Loucy (cell line): ENCODE results near the gene BSN.
A peak's percentile ranks its signal among the peaks of the same experiment; 100 is the strongest.

Experiments used
- H2AFZ ChIP-seq: fragments of 200-600 bp; sonication (generic); 2 replicates; pipeline ENCODE4 v1.6.0; 2016; ENCODE audit warnings: antibody characterized with exemption, mild to moderate bottlenecking, low read length, moderate library complexity
- H3F3A ChIP-seq: fragments of 200-600 bp; 2 replicates; pipeline ENCODE4 v1.6.0; 2016; ENCODE audit warnings: antibody characterized with exemption, low read depth, mild to moderate bottlenecking
- H3K27me3 ChIP-seq: fragments of 200-600 bp; sonication (generic); 2 replicates; pipeline ENCODE4 v1.6.1; 2014; ENCODE audit warnings: low read length, mild to moderate bottlenecking; ENCODE audit not compliant: insufficient read depth, poor library complexity, severe bottlenecking
- H3K36me3 ChIP-seq: fragments of 200-600 bp; sonication (generic); 2 replicates; pipeline ENCODE4 v1.6.1; 2016; ENCODE audit warnings: low read length; ENCODE audit not compliant: insufficient read depth
- H3K4me1 ChIP-seq: fragments of 200-600 bp; sonication (generic); 2 replicates; pipeline ENCODE4 v1.5.1; 2014; ENCODE audit warnings: low read length, mild to moderate bottlenecking; ENCODE audit not compliant: insufficient read depth, poor library complexity, severe bottlenecking
- H3K4me2 ChIP-seq: fragments of 200-600 bp; sonication (generic); 2 replicates; pipeline ENCODE4 v1.6.0; 2014; ENCODE audit warnings: antibody characterized with exemption, low read length, low read depth, mild to moderate bottlenecking; ENCODE audit not compliant: poor library complexity, severe bottlenecking
- H3K4me3 ChIP-seq: fragments of 200-600 bp; sonication (generic); 2 replicates; pipeline ENCODE4 v1.5.1; 2014; ENCODE audit warnings: low read length, mild to moderate bottlenecking, mixed read lengths; ENCODE audit not compliant: poor library complexity, severe bottlenecking
- H3K79me2 ChIP-seq: fragments of 200-600 bp; sonication (generic); 2 replicates; pipeline ENCODE4 v1.6.1; 2014; ENCODE audit warnings: low read length; ENCODE audit not compliant: insufficient read depth
- H3K9ac ChIP-seq: fragments of 200-600 bp; sonication (generic); 2 replicates; pipeline ENCODE4 v1.6.0; 2014; ENCODE audit warnings: mild to moderate bottlenecking, low read depth, low read length, moderate library complexity; ENCODE audit not compliant: poor library complexity, severe bottlenecking
- H3K9me2 ChIP-seq: fragments of 200-600 bp; sonication (generic); replicated peaks from 2 replicates; pipeline ENCODE4 v1.6.1; 2016; ENCODE audit warnings: low read depth, low read length, mixed read lengths
- H3K9me3 ChIP-seq: fragments of 200-600 bp; sonication (generic); 2 replicates; pipeline ENCODE4 v1.6.1; 2014; ENCODE audit warnings: mild to moderate bottlenecking, antibody characterized with exemption, low read length, low read depth; ENCODE audit not compliant: insufficient read depth
- H4K20me1 ChIP-seq: fragments of 200-600 bp; sonication (generic); 2 replicates; pipeline ENCODE4 v1.6.0; 2014; ENCODE audit warnings: antibody characterized with exemption, low read length, mild to moderate bottlenecking; ENCODE audit not compliant: insufficient read depth, poor library complexity, severe bottlenecking
- EZH2phosphoT487 ChIP-seq: fragments of 200-600 bp; IDR thresholded peaks from 2 replicates; pipeline ENCODE4 v1.6.1; 2018; ENCODE audit warnings: antibody characterized with exemption, mild to moderate bottlenecking, moderate library complexity, borderline replicate concordance
- TF ChIP-seq, protein P1 (sequence below): fragments of 200-600 bp; sonication (generic); conservative IDR thresholded peaks from 2 replicates; pipeline ENCODE4 v1.5.1; 2014; ENCODE audit warnings: mild to moderate bottlenecking, antibody characterized with exemption, low read length

The BSN gene

DNA sequence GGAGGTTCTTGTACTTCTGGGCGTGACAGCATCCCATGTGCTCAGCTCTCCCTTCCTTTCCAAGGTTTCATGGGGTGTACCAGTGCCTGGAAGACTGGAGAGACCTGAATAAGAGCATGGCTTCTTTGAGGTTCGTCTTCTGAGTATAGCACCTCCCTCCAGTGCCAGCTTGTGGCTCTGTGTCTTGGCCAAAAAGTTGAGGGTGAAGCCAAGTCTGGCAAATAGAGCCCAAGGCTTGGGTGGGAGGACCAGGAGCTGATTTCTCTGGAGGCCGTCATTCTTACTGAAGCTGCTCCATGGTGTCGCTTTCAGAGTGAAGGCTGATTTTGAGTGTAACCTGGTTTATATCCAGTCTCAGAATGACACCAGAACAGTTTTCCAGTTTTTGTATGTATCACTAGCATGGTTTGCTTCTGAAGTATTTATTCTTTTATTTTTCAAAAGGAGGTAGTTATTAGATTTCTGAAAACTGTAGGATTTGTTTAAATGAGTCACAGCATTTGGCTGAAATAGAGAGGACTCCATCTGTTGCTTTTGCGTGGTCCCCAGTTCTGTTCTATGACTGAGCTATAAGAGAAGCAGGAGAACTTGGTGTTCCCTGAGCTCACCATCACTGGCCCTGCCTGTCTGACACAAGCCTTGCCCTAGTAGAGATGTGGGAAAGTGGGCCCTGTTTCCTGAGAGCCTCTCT is 47.2 kb downstream of the BSN start:
- no peak for TF ChIP-seq EZH2phosphoT487
- TF ChIP-seq, protein P1, sequence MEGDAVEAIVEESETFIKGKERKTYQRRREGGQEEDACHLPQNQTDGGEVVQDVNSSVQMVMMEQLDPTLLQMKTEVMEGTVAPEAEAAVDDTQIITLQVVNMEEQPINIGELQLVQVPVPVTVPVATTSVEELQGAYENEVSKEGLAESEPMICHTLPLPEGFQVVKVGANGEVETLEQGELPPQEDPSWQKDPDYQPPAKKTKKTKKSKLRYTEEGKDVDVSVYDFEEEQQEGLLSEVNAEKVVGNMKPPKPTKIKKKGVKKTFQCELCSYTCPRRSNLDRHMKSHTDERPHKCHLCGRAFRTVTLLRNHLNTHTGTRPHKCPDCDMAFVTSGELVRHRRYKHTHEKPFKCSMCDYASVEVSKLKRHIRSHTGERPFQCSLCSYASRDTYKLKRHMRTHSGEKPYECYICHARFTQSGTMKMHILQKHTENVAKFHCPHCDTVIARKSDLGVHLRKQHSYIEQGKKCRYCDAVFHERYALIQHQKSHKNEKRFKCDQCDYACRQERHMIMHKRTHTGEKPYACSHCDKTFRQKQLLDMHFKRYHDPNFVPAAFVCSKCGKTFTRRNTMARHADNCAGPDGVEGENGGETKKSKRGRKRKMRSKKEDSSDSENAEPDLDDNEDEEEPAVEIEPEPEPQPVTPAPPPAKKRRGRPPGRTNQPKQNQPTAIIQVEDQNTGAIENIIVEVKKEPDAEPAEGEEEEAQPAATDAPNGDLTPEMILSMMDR: no peak
- H3F3A ChIP-seq: no peaks in the 10 kb centered on the region
- H3K4me1 ChIP-seq: peaks cover 9% of the 10 kb centered on the region
- no peaks in the 10 kb centered on the region for H4K20me1 ChIP-seq
- H3K79me2 ChIP-seq: no peaks in the 10 kb centered on the region
- no peaks in the 10 kb centered on the region for H3K9me3 ChIP-seq
- no peaks in the 10 kb centered on the region for H3K27me3 ChIP-seq
- no peaks in the 10 kb centered on the region for H3K36me3 ChIP-seq
- no peak overlapping the region for H2AFZ ChIP-seq
- no peaks in the 10 kb centered on the region for H3K9me2 ChIP-seq
- H3K9ac ChIP-seq: no peak overlapping the region
- no peak overlapping the region for H3K4me2 ChIP-seq
- H3K4me3 ChIP-seq: no peak overlapping the region

DNA sequence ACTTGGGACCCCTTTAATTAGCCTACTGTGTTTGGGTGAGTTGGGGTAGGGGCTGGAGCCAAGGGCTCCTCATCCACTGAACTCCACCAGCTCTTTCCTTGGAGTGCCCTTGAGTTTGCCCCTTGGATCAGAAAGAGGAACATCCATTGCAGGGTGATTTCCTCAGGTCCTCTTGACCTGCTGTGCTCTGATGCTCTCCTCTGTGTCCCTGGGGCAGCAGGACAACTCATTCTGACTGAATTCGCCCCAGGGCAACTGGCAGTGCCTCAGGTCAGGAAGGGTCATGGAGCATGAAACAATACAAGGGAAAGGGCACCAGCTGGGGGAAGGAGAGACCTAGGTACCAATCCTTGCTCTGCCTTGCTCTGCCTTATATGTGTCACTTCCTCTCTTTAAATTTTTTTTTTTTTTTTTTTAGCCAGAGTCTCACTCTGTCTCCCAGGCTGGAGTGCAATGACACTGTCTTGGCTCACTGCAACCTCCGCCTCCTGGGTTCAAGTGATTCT is 47.8 kb downstream of the BSN start:
- Histone ChIP-seq H3K9ac (no peak overlapping the region), H3K4me2 (no peak overlapping the region), H4K20me1 (no peaks in the 10 kb centered on the region), H3K36me3 (no peaks in the 10 kb centered on the region), H3K9me3 (no peaks in the 10 kb centered on the region), H3K4me1 (peaks cover 9% of the 10 kb centered on the region), H3K79me2 (no peaks in the 10 kb centered on the region), H2AFZ (no peak overlapping the region), H3K27me3 (no peaks in the 10 kb centered on the region), H3F3A (no peaks in the 10 kb centered on the region), H3K4me3 (no peak overlapping the region), H3K9me2 (no peaks in the 10 kb centered on the region)
- TF ChIP-seq, protein P1: no peak
- no peak for TF ChIP-seq EZH2phosphoT487

DNA sequence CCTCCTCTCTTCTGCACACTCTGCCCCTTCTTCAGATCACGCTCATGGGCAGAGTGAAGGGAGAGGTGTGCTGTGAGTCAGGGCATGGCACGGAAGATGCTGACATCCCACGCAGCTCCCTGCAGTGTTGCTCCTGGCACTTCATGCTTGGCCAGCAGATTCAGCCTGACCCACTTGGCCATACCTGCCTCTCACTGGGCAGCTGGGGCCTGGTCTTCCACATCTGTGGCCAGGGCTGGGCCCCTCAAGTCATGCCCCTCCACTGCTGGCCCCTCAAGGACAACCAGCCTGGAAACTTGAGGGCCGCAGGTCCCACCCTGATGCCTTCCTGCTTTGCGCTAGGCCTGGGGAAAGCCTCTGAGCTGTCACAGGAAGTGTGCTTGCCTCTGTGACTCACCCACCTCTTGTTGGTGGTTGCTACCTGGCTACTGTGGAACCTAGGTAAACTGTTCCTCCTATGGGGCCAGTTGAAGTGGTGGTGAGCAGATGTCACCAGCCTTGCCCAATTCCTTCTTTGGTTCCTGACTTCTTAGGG is 48.7 kb downstream of the BSN start:
- Histone ChIP-seq H3K9me3 (no peaks in the 10 kb centered on the region), H3K9me2 (no peaks in the 10 kb centered on the region), H4K20me1 (no peaks in the 10 kb centered on the region), H3K27me3 (no peaks in the 10 kb centered on the region), H3K4me2 (no peak overlapping the region), H3K9ac (no peak overlapping the region), H2AFZ (peak overlapping the region; percentile 17; the same call in 1 of the 2 replicates), H3K36me3 (no peaks in the 10 kb centered on the region), H3K79me2 (no peaks in the 10 kb centered on the region), H3K4me3 (no peak overlapping the region), H3K4me1 (peaks cover 9% of the 10 kb centered on the region), H3F3A (no peaks in the 10 kb centered on the region)
- TF ChIP-seq EZH2phosphoT487: no peak
- TF ChIP-seq, protein P1: no peak
